Common myeloid progenitor, CD34-positive (primary cell): ENCODE data around the gene OR10K1.
A peak's percentile ranks its signal among the peaks of the same experiment; 100 is the strongest.

Experiments used
- CTCF ChIA-PET: fragments of 350-600 bp; sonication (Branson Sonifier 250); formaldehyde crosslinking; loops from one replicate; lab custom pipeline; 2021; ENCODE audit warnings: antibody characterized with exemption; lab: Charles Lee
- POLR2A ChIA-PET: fragments of 350-600 bp; sonication (Branson Sonifier 250); formaldehyde crosslinking; loops from one replicate; lab custom pipeline; 2021; ENCODE audit warnings: antibody characterized with exemption; lab: Charles Lee
- DNase-seq, 3 donors: peaks; one replicate each; pipeline versions ENCODE4 v3.0.0 to v3.0.0-alpha.2; 2013
- H3K27ac ChIP-seq, 2 experiments: 1 replicate in 1 of 2; 2 replicates in 1 of 2; pipeline ENCODE4 v1.7.0; 2013; ENCODE audit warnings: inconsistent platforms in 2 of 2, low read length in 2 of 2, mild to moderate bottlenecking in 2 of 2, low read depth in 1 of 2, moderate library complexity in 1 of 2; ENCODE audit not compliant: severe bottlenecking in 2 of 2, insufficient read depth in 1 of 2, poor library complexity in 1 of 2
- H3K27me3 ChIP-seq, 5 experiments: replicated peaks in 2 of 5; 1 replicate in 3 of 5; 2 replicates in 2 of 5; pipeline versions ENCODE4 v1.6.1 to v1.7.0; 2013; ENCODE audit warnings: low read length in 4 of 5, mild to moderate bottlenecking in 2 of 5, moderate library complexity in 2 of 5, inconsistent platforms in 1 of 5; ENCODE audit not compliant: insufficient read depth in 5 of 5, control insufficient read depth in 4 of 5
- H3K36me3 ChIP-seq, 4 experiments: 1 replicate in 2 of 4; 2 replicates in 2 of 4; pipeline versions ENCODE4 v1.6.1 to v1.7.0; 2013; ENCODE audit warnings: low read length in 3 of 4, control low read depth in 1 of 4, mild to moderate bottlenecking in 1 of 4; ENCODE audit not compliant: control insufficient read depth in 4 of 4, insufficient read depth in 4 of 4
- H3K4me1 ChIP-seq, 4 experiments: 1 replicate in 3 of 4; 2 replicates in 1 of 4; pipeline versions ENCODE4 v1.6.1 to v1.7.1; 2013; ENCODE audit warnings: low read length in 3 of 4, mild to moderate bottlenecking in 3 of 4, control low read depth in 1 of 4, inconsistent platforms in 1 of 4, moderate library complexity in 1 of 4; ENCODE audit not compliant: control insufficient read depth in 4 of 4, insufficient read depth in 4 of 4; ENCODE audit errors: control extremely low read depth in 1 of 4
- H3K4me3 ChIP-seq, 7 experiments: 1 replicate in 4 of 7; 2 replicates in 3 of 7; pipeline versions ENCODE4 v1.5.1 to v1.7.0; 2013; ENCODE audit warnings: mild to moderate bottlenecking in 7 of 7, low read length in 6 of 7, moderate library complexity in 6 of 7, inconsistent platforms in 2 of 7, low read depth in 2 of 7, control low read depth in 1 of 7; ENCODE audit not compliant: insufficient read depth in 4 of 7, control insufficient read depth in 1 of 7; ENCODE audit errors: extremely low read depth in 1 of 7
- H3K9me3 ChIP-seq, 5 experiments: 1 replicate in 4 of 5; 2 replicates in 1 of 5; pipeline versions ENCODE4 v1.6.1 to v1.7.1; 2013; ENCODE audit warnings: low read length in 4 of 5, mild to moderate bottlenecking in 2 of 5, inconsistent platforms in 1 of 5, low read depth in 1 of 5, moderate library complexity in 1 of 5; ENCODE audit not compliant: control insufficient read depth in 4 of 5, insufficient read depth in 2 of 5; ENCODE audit errors: control extremely low read depth in 1 of 5
- WGBS: methylation state at CpG from one replicate; pipeline ENCODE4 v1.1.5; 2013; ENCODE audit not compliant: insufficient coverage; 5-methylcytosine and 5-hydroxymethylcytosine counted together

Gene OR10K1

GRCh38 chr1:158491316-158491715, 29.7 kb downstream of the OR10K1 start:
- Histone ChIP-seq H3K4me3 (no peak overlapping the region), H3K9me3 (no peaks in the 10 kb centered on the region), H3K4me1 (no peaks in the 10 kb centered on the region), H3K27ac (no peak overlapping the region), H3K36me3 (no peaks in the 10 kb centered on the region), H3K27me3 (no peaks in the 10 kb centered on the region)
- CTCF ChIA-PET, result no interaction called here
- WGBS, result 70% methylated on average over 2 of the region's 3 CpGs
- POLR2A ChIA-PET, result interaction anchor here (0.6 kb wide), 1 partner anchor 494 kb away, joined by 3 read pairs; no protein-coding TSS in a partner anchor
- DNase-seq, result no peak

DNA sequence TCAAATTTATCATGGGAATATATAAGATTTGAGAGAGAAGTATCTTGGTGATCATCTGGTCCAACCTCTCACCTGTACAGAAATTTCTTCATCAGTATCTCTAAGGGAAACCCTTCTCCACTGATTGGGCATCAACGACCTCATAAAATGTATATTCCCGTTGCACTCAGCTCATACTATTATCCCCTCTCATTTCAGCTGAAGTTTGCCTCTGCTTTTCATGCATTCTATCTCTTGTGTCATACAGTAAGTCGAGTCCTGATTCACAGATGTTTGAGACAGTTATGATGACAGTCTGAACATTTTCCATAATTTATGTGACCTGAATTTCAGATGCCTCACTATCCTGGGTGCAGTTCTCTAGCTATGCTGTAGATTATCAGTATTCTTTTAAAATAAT, 31.4 kb downstream of the OR10K1 start:
- H3K27ac ChIP-seq, result no peak overlapping the region
- H3K36me3 ChIP-seq, result no peaks in the 10 kb centered on the region
- DNase-seq, result no peak
- no peaks in the 10 kb centered on the region for H3K9me3 ChIP-seq
- no peaks in the 10 kb centered on the region for H3K27me3 ChIP-seq
- CTCF ChIA-PET, result interaction anchor here (1.1 kb wide), 1 partner anchor 290 kb away, joined by 3 read pairs; no protein-coding TSS in a partner anchor
- no peak overlapping the region for H3K4me3 ChIP-seq
- POLR2A ChIA-PET, result no interaction called here
- no peaks in the 10 kb centered on the region for H3K4me1 ChIP-seq
- 79% methylated on average over 2 of the region's 3 CpGs for WGBS

DNA sequence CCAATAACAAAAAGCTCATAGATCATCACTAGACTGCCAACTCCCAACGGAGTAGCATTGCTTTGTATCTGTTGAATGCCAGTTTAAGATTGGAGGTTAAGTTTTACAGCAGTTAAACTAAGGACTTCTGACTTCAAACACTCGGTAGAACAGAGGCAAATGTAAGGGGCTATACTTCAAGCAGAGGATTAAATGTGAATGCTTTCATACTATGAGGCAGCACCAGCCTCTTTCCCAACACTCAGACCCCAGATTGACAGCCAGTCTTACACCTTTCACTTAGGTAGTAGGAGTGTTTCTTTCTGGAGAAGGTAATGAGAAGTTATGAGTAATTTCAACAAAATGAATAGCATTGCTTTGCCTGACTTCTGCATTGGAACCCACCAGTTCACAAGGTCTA, 33.2 kb downstream of the OR10K1 start:
- ChIA-PET CTCF (interaction anchor here (0.8 kb wide), 2 partner anchors 9 to 11 kb away, joined by 3 read pairs; no protein-coding TSS in a partner anchor), POLR2A (no interaction called here)
- H3K36me3 ChIP-seq, result no peaks in the 10 kb centered on the region
- no peaks in the 10 kb centered on the region for H3K9me3 ChIP-seq
- H3K27me3 ChIP-seq, result no peaks in the 10 kb centered on the region
- no peaks in the 10 kb centered on the region for H3K4me1 ChIP-seq
- DNase-seq, result no peak
- 80% methylated on average over 1 of the region's 2 CpGs for WGBS
- H3K4me3 ChIP-seq, result no peak overlapping the region
- no peak overlapping the region for H3K27ac ChIP-seq

DNA sequence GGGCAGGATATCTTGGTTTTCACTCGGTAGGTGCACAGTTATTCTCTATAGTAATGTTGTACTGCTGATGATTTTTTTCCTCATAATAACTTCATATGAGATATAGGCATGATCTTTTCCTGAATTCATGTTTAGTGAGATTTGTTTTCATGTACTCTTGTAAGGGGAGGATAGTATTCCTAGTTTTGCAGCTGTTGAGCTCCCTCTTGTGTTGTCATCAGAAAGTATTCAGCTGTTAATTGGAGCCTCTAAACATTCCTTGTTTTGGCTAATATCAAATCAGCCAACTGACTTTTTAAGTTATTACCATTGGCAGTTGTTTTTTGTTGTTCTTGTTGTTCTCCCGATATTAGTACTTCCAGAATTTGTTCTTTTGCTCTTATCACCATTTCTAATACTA, 34.7 kb downstream of the OR10K1 start:
- no CpG with 5 or more reads among the region's 2 CpGs for WGBS

GRCh38 chr1:158506369-158506987, 44.8 kb downstream of the OR10K1 start:
- POLR2A ChIA-PET, result no interaction called here
- WGBS, result no CpG with 5 or more reads among the region's 1 CpG
- Histone ChIP-seq H3K4me1 (no peaks in the 10 kb centered on the region), H3K9me3 (peaks cover 0 to under 1% (median 0%) of the 10 kb centered on the region in 5 experiments), H3K36me3 (no peaks in the 10 kb centered on the region), H3K4me3 (no peak overlapping the region), H3K27ac (no peak overlapping the region), H3K27me3 (no peaks in the 10 kb centered on the region)
- CTCF ChIA-PET, result interaction anchor here (0.7 to 1.7 kb wide), 6 partner anchors 12 to 565 kb away, joined by 3 to 7 read pairs (median 4); no protein-coding TSS in a partner anchor
- DNase-seq, result peak; percentile 31 to 66 (median 50)

More for the DNA sequence above, 34.7 kb downstream of the OR10K1 start:
- ChIA-PET POLR2A (no interaction called here), CTCF (interaction anchor here (1.3 kb wide), 1 partner anchor 292 kb away, joined by 6 read pairs; no protein-coding TSS in a partner anchor)
- Histone ChIP-seq H3K27me3 (no peaks in the 10 kb centered on the region), H3K9me3 (peaks cover 0 to 1% (median 0%) of the 10 kb centered on the region in 5 experiments), H3K36me3 (no peaks in the 10 kb centered on the region), H3K4me1 (no peaks in the 10 kb centered on the region), H3K4me3 (no peak overlapping the region), H3K27ac (no peak overlapping the region)
- peak; percentile 19 to 41 (median 28) for DNase-seq

- ChIA-PET CTCF (interaction anchor here (1.3 to 1.7 kb wide), 2 partner anchors 491 to 564 kb away, joined by 5 to 7 read pairs; no protein-coding TSS in a partner anchor), POLR2A (no interaction called here)
- Histone ChIP-seq H3K27me3 (no peaks in the 10 kb centered on the region), H3K27ac (no peak overlapping the region), H3K4me1 (no peaks in the 10 kb centered on the region), H3K9me3 (no peaks in the 10 kb centered on the region), H3K36me3 (no peaks in the 10 kb centered on the region), H3K4me3 (no peak overlapping the region)
- no peak for DNase-seq
- WGBS, result no CpG with 5 or more reads among the region's 2 CpGs
Observed at GRCh38 chr1:158507511-158507910, 45.9 kb downstream of the OR10K1 start.

- no peaks in the 10 kb centered on the region for H3K9me3 ChIP-seq
- H3K4me3 ChIP-seq, result no peak overlapping the region
- no peaks in the 10 kb centered on the region for H3K4me1 ChIP-seq
- no peak overlapping the region for H3K27ac ChIP-seq
- 73% methylated on average over 4 of the region's 4 CpGs for WGBS
- ChIA-PET POLR2A (no interaction called here), CTCF (no interaction called here)
- no peaks in the 10 kb centered on the region for H3K36me3 ChIP-seq
- no peaks in the 10 kb centered on the region for H3K27me3 ChIP-seq
- DNase-seq, result no peak
Observed at GRCh38 chr1:158509471-158510156, 48.0 kb downstream of the OR10K1 start.
